K562 (cell line): ENCODE results near the gene KMT2D. TPM values are rescaled to one million over a fixed set of nuclear protein-coding genes. Genes with fewer than 3 reads are reported as not detected.

Source experiments
- CEBPZ ChIP-seq: fragments of 150-350 bp; IDR thresholded peaks from 2 replicates; pipeline ENCODE4 v1.6.1; 2014; ENCODE audit warnings: low read depth, mild to moderate bottlenecking, low read length, borderline replicate concordance
- ERF ChIP-seq: fragments of 450-650 bp; formaldehyde crosslinking; IDR thresholded peaks from 2 replicates; pipeline ENCODE4 v1.4.0; 2020; ENCODE audit warnings: mild to moderate bottlenecking, mixed read lengths
- ETS1 ChIP-seq: conservative IDR thresholded peaks from 2 replicates; pipeline ENCODE4 v1.6.1; 2011; ENCODE audit warnings: low read depth, mild to moderate bottlenecking, low read length; ENCODE audit not compliant: control insufficient read depth
- HSF4 ChIP-seq: fragments of 250-450 bp; sonication (Bioruptor Pico); IDR thresholded peaks from 2 replicates; pipeline ENCODE4 v2.1.2; 2022; ENCODE audit warnings: mild to moderate bottlenecking, moderate library complexity, borderline replicate concordance
- PTBP1 ChIP-seq: fragments of 200-400 bp; formaldehyde crosslinking; IDR thresholded peaks from 2 replicates; pipeline ENCODE4 v1.6.1; 2017; ENCODE audit warnings: low read depth, low read length
- REST ChIP-seq, 2 experiments: fragments of 450-650 bp; formaldehyde crosslinking in 1 of 2; IDR thresholded peaks; 2 replicates each; pipeline versions ENCODE4 v1.4.0 to v1.6.1; 2014 to 2020; ENCODE audit warnings: mild to moderate bottlenecking in 2 of 2, borderline replicate concordance in 1 of 2, low read depth in 1 of 2
- ZNF609 ChIP-seq: sonication (generic); formaldehyde crosslinking; IDR thresholded peaks from 2 replicates; pipeline ENCODE4 v1.8.1; 2023; ENCODE audit warnings: missing genetic modification reagents, mild to moderate bottlenecking, borderline replicate concordance
- polyA plus RNA-seq, 8 experiments: library from polyadenylated mRNA; depleted of rRNA in 4 of 8; stranded (reverse) in 5 of 8; unstranded in 3 of 8; fragments of >200 nt; fragmentation: Nextera tagmentation in 2 of 8; fragmentation: Illumina TruSeq in 1 of 8; extraction: Ambion mirVana in 2 of 8; extraction: Trizol in 1 of 8; gene quantifications; 2 replicates each; pipeline versions ENCODE4 v1.2.1 to v1.2.3, GENCODE V29; 2011 to 2014; ENCODE audit warnings: inconsistent platforms in 1 of 8, missing spikeins in 1 of 8
- total RNA-seq, 7 experiments: library from RNA; depleted of rRNA in 6 of 7; stranded (reverse); fragments of >200 nt in 6 of 7; fragmentation: Illumina TruSeq in 2 of 7; extraction: Trizol in 2 of 7; gene quantifications; 2 replicates each; pipeline versions ENCODE4 v1.2.1 to v1.2.3, GENCODE V29; 2011 to 2021; ENCODE audit warnings: low replicate concordance in 1 of 7

Gene KMT2D
- total and polyA plus RNA-seq, 9 of the 15 experiments (the other 6 are each of a cell fraction or from before 2014, with no cell fraction given), result 0.22 to 93.7 (median 13.7) TPM

GRCh38 chr12:49092086-49092815 lies 31.7 kb upstream of the KMT2D start (continued):
- peak; percentile 76 for TF ChIP-seq ETS1
- peak; percentile 93; the same call in 1 of the 2 replicates for TF ChIP-seq ZNF609 (CRISPR knock-in tag)
- TF ChIP-seq PTBP1, result 0 out of 2 replicates have a peak, but pooled peaks have one; percentile 79
- no peak; the same call in 1 of the 2 replicates for TF ChIP-seq HSF4 (CRISPR knock-in tag)
- TF ChIP-seq CEBPZ, result no peak
- no peak for TF ChIP-seq ERF (CRISPR knock-in tag)
- peak; percentile 85 for TF ChIP-seq REST (IDR thresholded peaks at IDR 0.05; ENCODE audit: borderline replicate concordance)
- no peak; the same call in 1 of the 2 replicates for TF ChIP-seq REST (CRISPR knock-in tag; IDR thresholded peaks at IDR 0.05; ENCODE audit: low read depth)
